SH-SY5Y (cell line): ENCODE data around the gene STRIP1.

Experiments
- GATA2 ChIP-seq: IDR thresholded peaks from 2 replicates; pipeline ENCODE4 v1.6.1; 2011; ENCODE audit warnings: mild to moderate bottlenecking, low read depth, low read length
- GATA3 ChIP-seq: IDR thresholded peaks from 2 replicates; pipeline ENCODE4 v1.6.1; 2011; ENCODE audit warnings: low read depth, mild to moderate bottlenecking, low read length, moderate library complexity

GRCh38 chr1:110034451-110035235 is at the start of gene STRIP1:
- TF ChIP-seq GATA2 (no peak), GATA3 (no peak)
